Measurements from ENCODE around the gene SLC41A1.

SLC41A1 gene

DNA sequence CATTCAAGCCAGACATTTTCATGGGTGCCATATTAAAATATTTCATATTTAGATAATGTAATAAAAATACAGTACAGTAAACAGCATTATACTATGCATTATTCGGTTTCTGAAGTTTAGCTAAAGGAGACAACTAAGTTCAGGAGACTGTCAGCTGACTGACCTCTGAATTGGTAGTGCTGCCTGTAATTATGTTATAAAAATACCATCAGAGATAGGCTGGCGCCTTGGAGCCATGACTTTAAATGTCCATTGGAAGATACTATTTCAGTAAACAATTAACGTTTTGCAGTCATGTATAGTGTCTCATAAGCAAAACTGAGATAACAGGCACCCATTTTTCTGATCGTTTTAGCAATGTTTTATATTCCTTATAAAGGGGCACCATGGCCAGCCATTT, 26.4 kb downstream of the SLC41A1 start:
- TF ChIP-seq, protein P1, sequence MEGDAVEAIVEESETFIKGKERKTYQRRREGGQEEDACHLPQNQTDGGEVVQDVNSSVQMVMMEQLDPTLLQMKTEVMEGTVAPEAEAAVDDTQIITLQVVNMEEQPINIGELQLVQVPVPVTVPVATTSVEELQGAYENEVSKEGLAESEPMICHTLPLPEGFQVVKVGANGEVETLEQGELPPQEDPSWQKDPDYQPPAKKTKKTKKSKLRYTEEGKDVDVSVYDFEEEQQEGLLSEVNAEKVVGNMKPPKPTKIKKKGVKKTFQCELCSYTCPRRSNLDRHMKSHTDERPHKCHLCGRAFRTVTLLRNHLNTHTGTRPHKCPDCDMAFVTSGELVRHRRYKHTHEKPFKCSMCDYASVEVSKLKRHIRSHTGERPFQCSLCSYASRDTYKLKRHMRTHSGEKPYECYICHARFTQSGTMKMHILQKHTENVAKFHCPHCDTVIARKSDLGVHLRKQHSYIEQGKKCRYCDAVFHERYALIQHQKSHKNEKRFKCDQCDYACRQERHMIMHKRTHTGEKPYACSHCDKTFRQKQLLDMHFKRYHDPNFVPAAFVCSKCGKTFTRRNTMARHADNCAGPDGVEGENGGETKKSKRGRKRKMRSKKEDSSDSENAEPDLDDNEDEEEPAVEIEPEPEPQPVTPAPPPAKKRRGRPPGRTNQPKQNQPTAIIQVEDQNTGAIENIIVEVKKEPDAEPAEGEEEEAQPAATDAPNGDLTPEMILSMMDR (IDR thresholded peaks at IDR 0.05; ENCODE audit: low read depth, low read length) = no peak

DNA sequence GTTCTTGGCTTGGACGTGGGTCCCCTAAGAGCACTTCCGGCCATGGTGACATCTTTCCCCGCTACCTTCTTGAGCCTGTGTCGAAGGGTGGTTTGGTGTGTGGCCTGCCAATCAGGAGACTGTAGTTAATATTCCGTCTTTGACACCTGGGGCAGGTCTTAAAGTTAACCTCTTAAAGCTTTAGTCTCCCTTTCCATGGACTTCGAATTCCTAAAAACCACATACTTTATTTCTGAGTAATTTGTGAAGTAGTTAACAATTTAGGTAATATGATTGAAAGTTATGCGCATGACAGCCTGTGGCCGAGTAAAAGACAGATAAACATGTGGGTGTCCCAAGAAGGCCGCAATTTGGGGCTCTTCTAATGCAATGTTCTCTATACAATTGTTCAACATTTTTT, 27.6 kb downstream of the SLC41A1 start:
- TF ChIP-seq, protein P1 (IDR thresholded peaks at IDR 0.05; ENCODE audit: low read depth, low read length) = no peak
- DNase-seq (ENCODE audit: extremely low read depth, low read depth) = no peak

More for the DNA sequence above, 26.4 kb downstream of the SLC41A1 start:
- DNase-seq (ENCODE audit: extremely low read depth, low read depth) = no peak

DNA sequence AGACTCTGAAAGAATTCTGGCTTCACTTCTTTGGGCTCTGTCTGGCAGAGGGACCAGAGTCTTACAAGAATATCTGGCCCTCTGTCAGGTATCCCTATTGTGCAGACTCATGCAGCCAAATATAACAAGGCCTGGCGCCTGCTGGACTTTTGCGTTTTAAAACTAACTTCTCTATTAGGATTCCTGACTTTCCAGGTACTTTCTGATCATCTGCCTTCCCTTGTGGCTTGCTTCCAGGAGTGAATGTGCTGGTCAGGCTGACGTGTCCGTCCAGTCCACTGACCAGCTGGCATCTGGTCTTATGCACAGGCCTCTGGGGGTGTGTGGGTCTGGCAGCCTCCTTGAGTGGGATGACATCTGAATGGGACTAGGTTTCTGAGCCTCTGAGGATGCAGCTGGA, 29.1 kb downstream of the SLC41A1 start:
- no peak for DNase-seq (ENCODE audit: extremely low read depth, low read depth)
- TF ChIP-seq, protein P1 (IDR thresholded peaks at IDR 0.05; ENCODE audit: low read depth, low read length) = no peak

DNA sequence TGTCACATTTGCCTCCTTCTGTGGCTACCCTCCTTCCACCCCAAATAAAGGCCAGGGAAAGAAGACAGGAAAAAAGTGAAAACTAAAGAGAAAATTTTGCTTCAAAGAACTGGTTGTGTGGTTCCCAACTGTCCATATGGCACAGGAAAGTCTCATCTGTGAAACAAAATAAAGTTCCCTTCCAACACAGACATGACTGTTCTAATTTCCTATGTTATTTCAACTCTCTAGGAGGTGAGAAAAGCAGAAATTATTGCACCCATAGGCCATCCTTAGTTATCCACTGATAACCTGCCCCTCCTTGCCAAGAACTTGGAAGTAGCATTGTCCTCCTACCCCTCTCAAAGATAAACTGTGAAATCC, 29.6 kb downstream of the SLC41A1 start:
- no peak for DNase-seq (ENCODE audit: extremely low read depth, low read depth)
- TF ChIP-seq, protein P1 (IDR thresholded peaks at IDR 0.05; ENCODE audit: low read depth, low read length) = no peak

DNA sequence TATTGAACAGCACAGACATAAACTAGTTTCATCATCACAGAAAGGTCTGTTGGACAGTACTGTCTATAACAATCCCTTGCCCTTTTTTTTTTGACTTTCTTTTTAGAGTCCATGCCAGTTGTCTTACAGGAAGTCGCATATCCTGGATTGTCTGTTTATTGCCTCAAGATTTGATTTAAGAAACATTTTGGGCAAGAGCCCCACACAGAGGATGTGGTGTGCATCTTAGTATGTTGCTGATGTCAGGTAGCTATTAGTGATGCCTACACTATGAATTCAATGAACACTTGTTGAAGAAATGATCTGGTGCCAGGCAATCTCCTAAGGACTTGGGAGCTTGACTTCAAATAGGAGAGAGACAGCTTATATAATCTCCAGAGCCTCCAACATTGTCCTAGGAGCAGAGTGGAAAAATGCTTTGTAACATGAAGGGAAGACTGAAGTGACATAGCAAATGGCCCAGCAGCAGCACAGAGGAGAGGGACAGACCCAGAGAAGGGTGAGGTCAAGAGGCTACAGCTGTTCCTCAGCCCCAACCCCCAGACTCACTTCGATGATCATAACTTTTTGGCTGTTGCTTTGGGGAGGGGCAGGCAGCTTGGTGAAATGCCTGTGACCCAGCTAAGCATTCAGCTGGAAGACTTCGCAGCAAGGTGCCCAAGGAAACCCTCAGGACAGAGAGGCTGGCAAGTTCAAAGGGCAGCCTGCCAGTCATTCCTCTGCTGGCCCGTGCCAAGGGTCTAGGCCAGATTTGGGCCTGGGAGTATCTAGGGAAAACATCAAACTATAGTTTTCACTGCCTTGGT, 30.2 kb downstream of the SLC41A1 start:
- DNase-seq (ENCODE audit: extremely low read depth, low read depth) = no peak
- TF ChIP-seq, protein P1 (IDR thresholded peaks at IDR 0.05; ENCODE audit: low read depth, low read length) = no peak

DNA sequence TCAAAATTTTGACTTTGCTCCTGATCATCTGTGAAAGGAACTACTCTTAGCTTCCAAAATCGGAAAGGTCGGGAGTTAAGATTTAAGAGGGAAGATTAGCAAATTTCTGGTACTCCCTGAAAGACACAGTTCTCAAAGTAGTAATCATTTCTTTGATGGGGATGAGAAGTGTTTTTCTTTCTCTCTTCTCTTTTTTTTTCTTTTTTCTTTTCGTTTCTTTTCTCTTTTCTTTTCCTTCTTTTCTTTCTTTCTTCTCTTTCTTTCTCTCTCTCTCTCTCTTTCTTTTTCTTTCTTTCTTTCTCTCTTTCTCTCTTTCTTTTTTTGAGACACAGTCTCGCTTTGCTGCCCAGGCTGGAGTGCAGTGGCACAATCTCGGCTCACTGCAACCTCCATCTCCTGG, 32.7 kb downstream of the SLC41A1 start:
- no peak for DNase-seq (ENCODE audit: extremely low read depth, low read depth)
- TF ChIP-seq, protein P1 (IDR thresholded peaks at IDR 0.05; ENCODE audit: low read depth, low read length) = no peak

DNA sequence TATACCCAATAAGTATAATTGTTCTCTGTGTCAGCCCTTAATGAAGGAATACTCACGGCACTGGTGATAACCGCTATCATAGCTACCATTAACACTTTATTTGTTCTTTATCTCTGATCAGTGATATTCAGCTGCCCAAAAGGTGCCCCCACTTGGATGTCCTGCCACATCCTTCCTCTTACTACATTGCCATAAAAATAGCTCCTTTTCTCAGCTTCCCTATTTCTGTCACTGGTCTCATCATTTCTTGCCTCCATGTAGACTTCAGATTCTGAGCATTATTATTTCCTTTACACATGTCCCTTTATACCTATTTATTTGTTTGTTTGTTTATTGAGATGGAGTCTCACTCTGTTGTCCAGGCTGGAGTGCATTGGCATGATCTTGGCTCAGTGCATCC, 35.0 kb downstream of the SLC41A1 start:
- TF ChIP-seq, protein P1 (IDR thresholded peaks at IDR 0.05; ENCODE audit: low read depth, low read length) = no peak
- no peak for DNase-seq (ENCODE audit: extremely low read depth, low read depth)

All from AG09319 (cell line).